ENCODE results near the gene TNIP2. TPM values are rescaled to one million over a fixed set of nuclear protein-coding genes. Genes with fewer than 3 reads are reported as not detected.

Gene TNIP2
- total RNA-seq, 1 donor from 2014 or later: 25.3 TPM

DNA sequence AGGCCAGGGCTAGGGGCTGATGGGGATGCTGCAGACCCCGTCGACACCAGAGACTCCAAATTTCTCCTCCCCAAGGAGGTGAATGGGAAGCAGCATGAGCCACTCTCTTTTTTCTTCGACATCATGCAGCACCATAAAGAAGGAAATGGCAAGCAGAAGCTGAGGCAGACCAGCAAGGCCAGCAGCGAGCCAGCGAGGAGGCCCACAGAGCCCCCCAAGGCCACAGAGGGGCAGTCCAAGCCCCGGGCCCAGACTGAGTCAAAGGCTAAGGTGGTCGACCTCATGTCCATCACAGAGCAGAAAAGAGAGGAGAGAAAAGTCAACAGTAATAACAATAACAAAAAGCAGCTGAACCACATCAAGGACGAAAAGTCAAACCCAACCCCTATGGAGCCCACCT, 56.1 kb downstream of the TNIP2 start:
- Mint-ChIP-seq H3K36me3 (peaks cover 32% of the 10 kb centered on the region), H3K9me3 (no peaks in the 10 kb centered on the region)

GRCh38 chr4:2699534-2699933, 56.6 kb downstream of the TNIP2 start:
- Mint-ChIP-seq H3K4me3 (no peak overlapping the region), H3K4me1 (ENCODE audit: unreplicated experiment) (no peaks in the 10 kb centered on the region), H3K9me3 (no peaks in the 10 kb centered on the region), H3K36me3 (peaks cover 31% of the 10 kb centered on the region), H3K27ac (no peak overlapping the region), H3K27me3 (no peaks in the 10 kb centered on the region)
- no peak for DNase-seq (ENCODE audit: extremely low spot score, unreplicated experiment)
- TF ChIP-seq, protein P1, sequence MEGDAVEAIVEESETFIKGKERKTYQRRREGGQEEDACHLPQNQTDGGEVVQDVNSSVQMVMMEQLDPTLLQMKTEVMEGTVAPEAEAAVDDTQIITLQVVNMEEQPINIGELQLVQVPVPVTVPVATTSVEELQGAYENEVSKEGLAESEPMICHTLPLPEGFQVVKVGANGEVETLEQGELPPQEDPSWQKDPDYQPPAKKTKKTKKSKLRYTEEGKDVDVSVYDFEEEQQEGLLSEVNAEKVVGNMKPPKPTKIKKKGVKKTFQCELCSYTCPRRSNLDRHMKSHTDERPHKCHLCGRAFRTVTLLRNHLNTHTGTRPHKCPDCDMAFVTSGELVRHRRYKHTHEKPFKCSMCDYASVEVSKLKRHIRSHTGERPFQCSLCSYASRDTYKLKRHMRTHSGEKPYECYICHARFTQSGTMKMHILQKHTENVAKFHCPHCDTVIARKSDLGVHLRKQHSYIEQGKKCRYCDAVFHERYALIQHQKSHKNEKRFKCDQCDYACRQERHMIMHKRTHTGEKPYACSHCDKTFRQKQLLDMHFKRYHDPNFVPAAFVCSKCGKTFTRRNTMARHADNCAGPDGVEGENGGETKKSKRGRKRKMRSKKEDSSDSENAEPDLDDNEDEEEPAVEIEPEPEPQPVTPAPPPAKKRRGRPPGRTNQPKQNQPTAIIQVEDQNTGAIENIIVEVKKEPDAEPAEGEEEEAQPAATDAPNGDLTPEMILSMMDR (conservative IDR thresholded peaks at IDR 0.05): no peak

More for the DNA sequence above, 56.1 kb downstream of the TNIP2 start:
- DNase-seq (ENCODE audit: extremely low spot score, unreplicated experiment): no peak
- TF ChIP-seq, protein P1 (conservative IDR thresholded peaks at IDR 0.05): no peak
- H3K27me3 Mint-ChIP-seq: no peaks in the 10 kb centered on the region
- no peaks in the 10 kb centered on the region for H3K4me1 Mint-ChIP-seq (ENCODE audit: unreplicated experiment)
- H3K4me3 Mint-ChIP-seq: no peak overlapping the region
- no peak overlapping the region for H3K27ac Mint-ChIP-seq

- Mint-ChIP-seq H3K27me3 (no peaks in the 10 kb centered on the region), H3K27ac (no peak overlapping the region), H3K36me3 (peaks cover 31% of the 10 kb centered on the region), H3K9me3 (no peaks in the 10 kb centered on the region), H3K4me1 (ENCODE audit: unreplicated experiment) (no peaks in the 10 kb centered on the region), H3K4me3 (no peak overlapping the region)
- TF ChIP-seq, protein P1 (conservative IDR thresholded peaks at IDR 0.05): no peak
- no peak for DNase-seq (ENCODE audit: extremely low spot score, unreplicated experiment)
These were observed 57.1 kb downstream of the TNIP2 start for GRCh38 chr4:2698951-2699505.

- TF ChIP-seq, protein P1 (conservative IDR thresholded peaks at IDR 0.05): no peak
- Mint-ChIP-seq H3K36me3 (peaks cover 31% of the 10 kb centered on the region), H3K4me3 (no peak overlapping the region), H3K27ac (no peak overlapping the region), H3K4me1 (ENCODE audit: unreplicated experiment) (no peaks in the 10 kb centered on the region), H3K9me3 (no peaks in the 10 kb centered on the region), H3K27me3 (no peaks in the 10 kb centered on the region)
- DNase-seq (ENCODE audit: extremely low spot score, unreplicated experiment): no peak
These were observed 57.6 kb downstream of the TNIP2 start for GRCh38 chr4:2698504-2698903.

GRCh38 chr4:2697995-2698414, 58.1 kb downstream of the TNIP2 start:
- Mint-ChIP-seq H3K27ac (no peak overlapping the region), H3K27me3 (no peaks in the 10 kb centered on the region), H3K36me3 (peaks cover 30% of the 10 kb centered on the region), H3K4me1 (ENCODE audit: unreplicated experiment) (no peaks in the 10 kb centered on the region), H3K9me3 (no peaks in the 10 kb centered on the region), H3K4me3 (no peak overlapping the region)
- DNase-seq (ENCODE audit: extremely low spot score, unreplicated experiment): no peak
- TF ChIP-seq, protein P1 (conservative IDR thresholded peaks at IDR 0.05): no peak

- no peaks in the 10 kb centered on the region for H3K4me1 Mint-ChIP-seq (ENCODE audit: unreplicated experiment)
- no peak overlapping the region for H3K4me3 Mint-ChIP-seq
- H3K27ac Mint-ChIP-seq: no peak overlapping the region
- no peaks in the 10 kb centered on the region for H3K27me3 Mint-ChIP-seq
- H3K9me3 Mint-ChIP-seq: no peaks in the 10 kb centered on the region
- peaks cover 27% of the 10 kb centered on the region for H3K36me3 Mint-ChIP-seq
- no peak for DNase-seq (ENCODE audit: extremely low spot score, unreplicated experiment)
- TF ChIP-seq, protein P1 (conservative IDR thresholded peaks at IDR 0.05): no peak
These were observed 59.7 kb downstream of the TNIP2 start for GRCh38 chr4:2696423-2696822.

Measured in type B pancreatic cell (in vitro differentiated cells).